ENCODE results near the gene TSSK6.

The TSSK6 gene

DNA sequence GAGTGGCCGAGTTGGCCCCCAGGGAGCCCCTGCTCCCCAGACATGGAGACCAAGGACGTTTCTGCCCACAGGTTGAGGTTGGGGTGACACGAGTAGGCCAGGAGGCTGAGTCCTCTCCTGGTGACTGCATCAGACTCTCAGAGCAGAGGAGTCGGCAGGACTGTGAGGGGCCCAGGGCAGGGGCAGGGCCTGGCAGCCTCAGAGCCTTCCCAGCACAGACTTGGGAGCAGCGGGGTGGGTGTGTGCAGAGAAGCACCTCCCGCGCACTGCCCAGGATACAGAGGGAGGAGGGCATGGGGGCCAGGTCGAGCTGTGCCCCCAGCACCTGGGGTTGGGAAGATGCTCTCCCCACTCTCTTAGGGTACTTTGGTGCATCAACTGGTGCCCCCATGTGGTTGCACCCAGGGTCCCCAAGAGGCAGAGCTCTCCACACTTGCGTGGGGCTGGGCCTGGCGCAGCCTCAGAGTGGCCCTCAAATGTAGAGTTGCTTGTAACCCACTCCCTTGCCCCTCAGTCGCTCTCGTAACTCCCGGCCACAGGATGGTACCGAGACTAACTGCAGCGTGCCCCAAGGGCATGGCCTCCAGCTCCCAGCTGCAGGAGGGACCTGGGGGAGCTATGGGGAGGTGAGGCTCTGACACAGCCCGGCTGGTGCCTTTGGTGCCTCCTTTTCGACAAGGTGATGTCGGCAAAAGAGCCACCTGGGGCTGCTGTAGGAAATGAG, 15.9 kb downstream of the TSSK6 start:
- ChIA-PET CTCF (interaction anchor here (4.6 kb wide), 1 partner anchor 8 kb away, joined by 18 read pairs; no protein-coding TSS in a partner anchor), POLR2A (no interaction called here)
- DNase-seq (ENCODE audit: low read depth, low spot score): no peak
- H3K4me3 ChIP-seq (ENCODE audit: low read depth, low read length): no peak overlapping the region
- TF ChIP-seq, protein P1, sequence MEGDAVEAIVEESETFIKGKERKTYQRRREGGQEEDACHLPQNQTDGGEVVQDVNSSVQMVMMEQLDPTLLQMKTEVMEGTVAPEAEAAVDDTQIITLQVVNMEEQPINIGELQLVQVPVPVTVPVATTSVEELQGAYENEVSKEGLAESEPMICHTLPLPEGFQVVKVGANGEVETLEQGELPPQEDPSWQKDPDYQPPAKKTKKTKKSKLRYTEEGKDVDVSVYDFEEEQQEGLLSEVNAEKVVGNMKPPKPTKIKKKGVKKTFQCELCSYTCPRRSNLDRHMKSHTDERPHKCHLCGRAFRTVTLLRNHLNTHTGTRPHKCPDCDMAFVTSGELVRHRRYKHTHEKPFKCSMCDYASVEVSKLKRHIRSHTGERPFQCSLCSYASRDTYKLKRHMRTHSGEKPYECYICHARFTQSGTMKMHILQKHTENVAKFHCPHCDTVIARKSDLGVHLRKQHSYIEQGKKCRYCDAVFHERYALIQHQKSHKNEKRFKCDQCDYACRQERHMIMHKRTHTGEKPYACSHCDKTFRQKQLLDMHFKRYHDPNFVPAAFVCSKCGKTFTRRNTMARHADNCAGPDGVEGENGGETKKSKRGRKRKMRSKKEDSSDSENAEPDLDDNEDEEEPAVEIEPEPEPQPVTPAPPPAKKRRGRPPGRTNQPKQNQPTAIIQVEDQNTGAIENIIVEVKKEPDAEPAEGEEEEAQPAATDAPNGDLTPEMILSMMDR (IDR thresholded peaks at IDR 0.05; ENCODE audit: insufficient read depth, low read length, missing control alignments): no peak

DNA sequence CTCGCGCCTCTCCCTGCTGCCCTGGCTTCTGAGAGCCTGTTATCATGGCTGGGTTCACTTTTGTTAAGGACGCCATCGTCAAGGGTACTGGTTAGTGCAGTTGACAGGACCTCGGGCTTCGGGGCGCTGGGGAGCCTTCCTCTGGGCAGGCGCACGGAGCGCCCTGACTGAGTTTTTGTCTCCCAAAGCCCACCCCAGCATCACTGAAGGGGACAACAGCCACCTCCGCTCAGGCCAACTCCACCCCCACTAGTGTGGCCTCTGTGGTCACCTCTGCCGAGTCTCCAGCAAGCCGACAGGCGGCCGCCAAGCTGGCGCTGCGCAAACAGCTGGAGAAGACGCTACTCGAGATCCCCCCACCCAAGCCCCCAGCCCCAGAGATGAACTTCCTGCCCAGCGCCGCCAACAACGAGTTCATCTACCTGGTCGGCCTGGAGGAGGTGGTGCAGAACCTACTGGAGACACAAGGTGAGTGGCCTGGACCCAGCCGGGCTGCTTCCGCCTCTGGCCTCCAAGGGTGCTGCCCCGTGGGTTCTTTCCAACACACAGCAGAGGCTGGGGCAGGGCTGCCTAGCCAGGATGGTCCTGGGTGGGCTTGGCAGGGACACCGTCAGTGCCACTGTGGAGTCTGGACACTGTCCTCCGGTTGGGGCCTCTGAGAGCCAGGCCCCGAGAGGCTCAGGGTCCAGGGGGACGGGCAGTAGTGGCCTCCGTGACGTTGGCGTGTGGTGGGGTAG, 16.9 kb downstream of the TSSK6 start:
- TF ChIP-seq, protein P1 (IDR thresholded peaks at IDR 0.05; ENCODE audit: insufficient read depth, low read length, missing control alignments): no peak
- CTCF ChIA-PET: no interaction called here
- no peak overlapping the region for H3K4me3 ChIP-seq (ENCODE audit: low read depth, low read length)
- no peak for DNase-seq (ENCODE audit: low read depth, low spot score)
- POLR2A ChIA-PET: no interaction called here

DNA sequence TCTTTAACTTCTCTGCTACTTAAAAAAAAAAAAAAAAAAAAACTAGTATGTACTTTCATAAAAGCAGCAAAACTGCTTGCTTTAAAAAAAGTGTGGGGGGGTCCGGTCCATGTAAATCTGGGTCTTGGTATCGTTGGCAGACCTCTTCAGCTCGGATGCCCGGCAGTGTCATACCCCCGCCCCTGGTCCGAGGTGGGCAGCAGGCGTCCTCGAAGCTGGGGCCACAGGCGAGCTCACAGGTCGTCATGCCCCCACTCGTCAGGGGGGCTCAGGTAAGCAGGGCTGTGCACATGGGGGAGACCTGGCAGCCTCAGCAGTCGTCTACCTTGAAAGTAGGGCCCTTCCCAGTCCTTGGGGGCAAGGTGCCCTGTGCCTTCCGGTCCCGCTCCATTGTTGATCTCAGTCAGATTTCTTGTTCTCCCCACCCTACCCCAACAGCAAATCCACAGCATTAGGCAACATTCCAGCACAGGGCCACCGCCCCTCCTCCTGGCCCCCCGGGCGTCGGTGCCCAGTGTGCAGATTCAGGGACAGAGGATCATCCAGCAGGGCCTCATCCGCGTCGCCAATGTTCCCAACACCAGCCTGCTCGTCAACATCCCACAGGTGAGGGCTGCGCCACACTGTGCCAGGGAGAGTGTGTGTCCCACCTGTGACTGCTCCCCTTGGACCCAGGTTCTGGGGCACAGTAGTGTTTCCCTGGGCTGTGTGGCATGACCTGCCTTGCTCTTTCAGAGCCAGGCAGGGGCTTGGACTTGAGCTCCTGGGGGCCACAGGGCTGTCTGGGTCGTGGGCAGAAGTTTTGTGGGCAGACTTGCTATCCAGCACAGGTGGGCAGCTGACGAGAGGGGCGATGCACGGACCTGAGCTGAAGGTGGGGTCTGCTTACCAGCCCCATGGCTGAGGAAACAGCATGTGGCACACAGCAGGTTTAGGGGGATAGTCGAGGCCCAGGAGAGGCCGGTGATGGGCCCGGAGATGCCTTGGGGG, 19.4 kb downstream of the TSSK6 start:
- POLR2A ChIA-PET: no interaction called here
- CTCF ChIA-PET: interaction anchor here (0.9 to 1.1 kb wide), 3 partner anchors 8 to 138 kb away, joined by 3 read pairs; no protein-coding TSS in a partner anchor
- no peak for DNase-seq (ENCODE audit: low read depth, low spot score)
- H3K4me3 ChIP-seq (ENCODE audit: low read depth, low read length): no peak overlapping the region
- TF ChIP-seq, protein P1 (IDR thresholded peaks at IDR 0.05; ENCODE audit: insufficient read depth, low read length, missing control alignments): no peak

DNA sequence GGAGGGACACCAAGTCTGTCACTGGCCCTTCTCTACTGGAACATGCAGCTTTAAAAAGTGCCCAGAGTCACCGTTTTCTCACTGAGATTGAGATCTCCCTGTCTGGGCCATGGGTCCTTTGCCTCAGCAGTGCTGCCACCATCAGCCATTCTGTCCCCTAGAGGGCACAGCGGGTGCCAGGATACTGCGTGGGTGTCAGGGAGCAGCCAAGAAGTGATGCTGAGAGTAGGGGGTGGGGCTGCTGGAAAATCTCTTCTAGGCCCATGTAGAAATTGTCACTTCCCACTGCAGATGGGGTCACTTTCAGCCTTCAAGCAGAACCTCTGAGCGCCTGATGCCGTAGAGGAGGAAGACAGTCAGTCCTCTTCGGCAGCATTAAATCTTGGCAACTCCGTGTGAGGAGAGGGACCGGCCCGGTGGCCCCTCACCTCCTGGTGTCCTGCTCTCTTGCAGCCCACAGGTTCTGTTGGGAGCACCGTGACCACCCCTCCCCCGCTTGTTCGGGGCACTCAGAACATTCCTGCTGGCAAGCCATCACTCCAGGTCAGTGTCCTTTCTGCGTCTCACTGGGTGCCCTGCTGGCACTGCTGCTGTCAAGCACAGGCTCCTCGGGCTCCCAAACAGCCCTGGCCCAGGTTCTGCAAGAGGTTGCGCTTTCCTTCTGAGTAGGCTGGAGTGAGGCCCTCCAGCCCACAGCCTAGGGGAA, 21.4 kb downstream of the TSSK6 start:
- H3K4me3 ChIP-seq (ENCODE audit: low read depth, low read length): no peak overlapping the region
- TF ChIP-seq, protein P1 (IDR thresholded peaks at IDR 0.05; ENCODE audit: insufficient read depth, low read length, missing control alignments): no peak
- ChIA-PET CTCF (interaction anchor here (5.3 to 10.3 kb wide), 2 partner anchors 14 to 130 kb away, joined by 31 to 392 read pairs; no protein-coding TSS in a partner anchor), POLR2A (no interaction called here)
- no peak for DNase-seq (ENCODE audit: low read depth, low spot score)

DNA sequence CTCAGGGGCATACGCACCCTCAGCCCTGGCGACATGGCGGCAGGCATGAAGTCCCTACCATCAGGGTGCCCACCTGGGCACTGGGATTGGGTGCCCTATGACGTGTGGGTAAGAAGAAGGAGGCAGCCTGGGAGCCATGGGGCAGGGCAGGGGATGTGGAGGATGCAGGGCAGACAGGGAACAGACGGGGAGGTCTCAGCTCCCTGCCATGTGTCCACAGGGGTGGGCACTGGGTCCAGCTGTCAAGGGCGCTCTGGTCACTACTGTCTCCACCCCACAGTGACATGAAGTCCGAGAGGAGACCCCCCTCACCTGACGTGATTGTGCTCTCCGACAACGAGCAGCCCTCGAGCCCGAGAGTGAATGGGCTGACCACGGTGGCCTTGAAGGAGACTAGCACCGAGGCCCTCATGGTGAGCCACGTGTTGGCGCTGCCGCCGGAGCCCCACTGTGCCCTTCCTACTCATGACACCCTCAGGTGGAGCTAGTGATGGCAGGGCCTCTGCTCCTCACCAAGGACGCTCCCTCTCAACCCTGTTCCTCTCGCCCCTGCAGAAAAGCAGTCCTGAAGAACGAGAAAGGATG, 23.2 kb downstream of the TSSK6 start:
- DNase-seq (ENCODE audit: low read depth, low spot score): no peak
- ChIA-PET CTCF (interaction anchor here (1.1 to 10.3 kb wide), 10 partner anchors 10 to 317 kb away, joined by 3 to 392 read pairs (median 16); no protein-coding TSS in a partner anchor), POLR2A (no interaction called here)
- TF ChIP-seq, protein P1 (IDR thresholded peaks at IDR 0.05; ENCODE audit: insufficient read depth, low read length, missing control alignments): no peak
- H3K4me3 ChIP-seq (ENCODE audit: low read depth, low read length): no peak overlapping the region

Data from AG04449 (cell line).